HG03432 (cell line): ENCODE measurements around the gene CD14.
"Not testable (repeated sequence)": the region's sequence is repeated elsewhere in the genome, so short reads cannot be mapped to it uniquely, and the experiment has no call there.

ENCODE experiments used
- ATAC-seq: cut with Tn5 transposase; IDR thresholded peaks from one replicate; pipeline ENCODE4 v1.9.1; 2021; ENCODE audit warnings: mild to moderate bottlenecking, moderate library complexity; ENCODE audit not compliant: unreplicated experiment

CD14 gene

DNA sequence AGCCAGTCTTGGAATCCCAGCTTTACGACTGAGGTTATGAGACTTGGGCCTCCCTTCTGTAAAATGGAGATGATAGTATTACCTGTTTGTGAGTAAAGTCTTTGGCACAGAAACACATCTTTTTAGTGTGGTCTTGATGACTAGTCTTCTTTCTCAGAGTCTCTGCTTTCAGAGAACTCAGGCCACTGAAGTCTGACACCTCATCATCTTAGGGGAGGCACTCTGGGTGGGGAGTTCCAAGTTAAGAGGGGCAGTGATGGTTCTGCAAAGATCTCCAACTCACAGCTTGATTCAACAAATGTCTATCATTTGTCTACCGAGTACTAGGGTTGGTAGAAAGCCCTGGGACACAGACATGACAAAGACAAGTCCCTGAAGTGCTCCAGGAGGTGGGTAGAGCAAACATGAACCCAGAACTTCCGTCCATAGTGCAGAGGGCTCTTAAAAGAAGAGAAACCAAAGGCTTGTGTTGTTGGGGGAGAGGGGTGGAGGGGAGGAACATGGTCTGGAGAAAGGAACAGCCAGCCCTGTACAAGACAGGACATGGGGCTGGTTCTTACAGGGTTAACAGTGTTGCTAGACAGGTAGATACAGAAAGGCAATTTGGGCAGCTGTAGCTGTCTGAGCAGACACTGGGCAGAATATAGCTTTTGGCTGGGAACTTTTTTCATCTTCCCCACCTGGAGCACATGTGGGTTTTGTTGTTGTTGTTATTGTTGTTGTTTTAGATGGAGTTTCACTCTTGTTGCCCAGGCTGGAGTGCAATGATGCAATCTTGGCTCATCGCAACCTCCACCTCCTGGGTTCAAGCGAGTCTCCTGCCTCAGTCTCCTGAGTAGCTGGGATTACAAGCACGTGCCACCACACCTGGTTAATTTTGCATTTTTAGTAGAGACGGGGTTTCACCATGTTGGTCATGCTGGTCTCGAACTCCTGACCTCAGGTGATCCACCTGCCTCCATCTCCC, 2.6 kb upstream of the CD14 start:
- no peak for ATAC-seq

DNA sequence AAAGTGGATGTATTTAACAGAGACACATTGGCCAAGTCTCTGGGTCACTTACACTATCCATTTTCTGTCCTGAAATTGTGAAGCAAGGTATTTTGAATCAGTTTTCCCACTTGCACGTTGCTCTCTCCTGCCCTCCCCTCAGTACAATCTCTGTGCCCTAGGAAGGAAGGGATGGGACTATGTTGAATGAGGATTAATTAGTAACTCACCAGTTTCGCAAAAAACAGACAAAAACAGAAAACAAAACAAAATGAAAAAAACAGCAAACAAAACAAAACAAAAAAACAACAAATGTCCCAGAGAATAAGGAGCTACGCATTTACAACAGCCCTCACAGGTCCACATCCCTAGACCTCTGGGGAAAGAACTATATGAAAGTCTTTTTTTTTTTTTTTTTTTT, 1.1 kb upstream of the CD14 start:
- ATAC-seq = no peak

DNA sequence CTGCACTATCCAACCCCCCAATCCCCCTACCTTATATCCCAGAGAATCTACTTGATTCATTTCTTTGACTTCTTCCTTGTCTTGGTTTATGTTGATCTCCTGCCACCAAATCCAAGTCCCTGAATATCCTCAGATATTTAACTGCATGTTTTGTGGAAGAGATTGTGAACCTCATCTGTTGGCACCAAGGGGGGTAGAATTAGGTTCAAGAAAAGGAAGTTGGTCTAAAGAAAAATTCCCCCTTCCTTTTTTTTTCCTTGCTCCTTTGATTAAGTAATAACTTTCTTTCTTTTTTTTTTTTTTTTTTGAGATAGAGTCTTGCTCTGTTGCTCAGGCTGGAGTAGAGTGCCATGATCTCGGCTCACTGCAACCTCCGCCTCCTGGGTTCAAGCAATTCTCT, 526 bp upstream of the CD14 start:
- no peak for ATAC-seq

DNA sequence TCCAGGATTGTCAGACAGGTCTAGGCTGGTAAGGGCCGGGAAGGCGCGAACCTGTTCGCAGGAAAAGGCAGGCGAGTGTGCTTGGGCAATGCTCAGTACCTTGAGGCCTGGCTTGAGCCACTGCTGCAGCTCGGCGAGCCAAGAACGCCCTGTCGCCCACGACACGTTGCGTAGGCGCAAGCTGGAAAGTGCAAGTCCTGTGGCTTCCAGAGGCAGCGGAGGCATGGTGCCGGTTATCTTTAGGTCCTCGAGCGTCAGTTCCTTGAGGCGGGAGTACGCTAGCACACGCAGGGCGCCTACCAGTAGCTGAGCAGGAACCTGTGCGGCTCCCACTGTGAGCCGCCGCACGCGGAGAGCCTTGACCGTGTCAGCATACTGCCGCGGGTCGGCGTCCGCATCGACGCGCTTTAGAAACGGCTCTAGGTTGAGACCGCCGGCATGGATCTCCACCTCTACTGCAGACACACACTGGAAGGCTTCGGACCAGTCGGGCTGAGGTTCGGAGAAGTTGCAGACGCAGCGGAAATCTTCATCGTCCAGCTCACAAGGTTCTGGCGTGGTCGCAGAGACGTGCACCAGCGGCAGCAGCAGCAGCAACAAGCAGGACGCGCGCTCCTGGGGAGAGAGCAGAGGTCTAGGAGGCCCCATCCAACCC, 482 bp downstream of the CD14 start:
- ATAC-seq = peak; percentile 61

DNA sequence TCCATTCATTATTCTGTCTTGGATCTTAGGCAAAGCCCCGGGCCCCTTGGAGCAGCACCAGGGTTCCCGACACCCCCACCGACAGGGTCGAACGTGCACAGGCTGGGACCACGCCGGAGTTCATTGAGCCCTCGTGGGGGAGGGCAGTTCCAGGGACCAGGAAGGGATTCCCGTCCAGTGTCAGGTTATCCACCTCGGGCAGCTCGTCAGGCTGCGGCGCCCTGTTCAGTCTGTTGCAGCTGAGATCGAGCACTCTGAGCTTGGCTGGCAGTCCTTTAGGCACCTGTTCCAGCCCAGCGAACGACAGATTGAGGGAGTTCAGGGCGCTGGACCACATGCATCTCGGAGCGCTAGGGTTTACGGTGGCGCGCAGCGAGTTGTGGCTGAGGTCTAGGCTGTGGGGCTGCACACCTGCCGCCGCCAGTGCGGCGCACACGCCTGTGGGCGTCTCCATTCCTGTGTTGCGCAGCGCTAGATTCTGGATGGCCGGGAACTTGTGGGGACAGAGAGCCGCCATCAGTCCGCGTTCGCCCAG, 1.1 kb downstream of the CD14 start:
- ATAC-seq = peak; percentile 49

DNA sequence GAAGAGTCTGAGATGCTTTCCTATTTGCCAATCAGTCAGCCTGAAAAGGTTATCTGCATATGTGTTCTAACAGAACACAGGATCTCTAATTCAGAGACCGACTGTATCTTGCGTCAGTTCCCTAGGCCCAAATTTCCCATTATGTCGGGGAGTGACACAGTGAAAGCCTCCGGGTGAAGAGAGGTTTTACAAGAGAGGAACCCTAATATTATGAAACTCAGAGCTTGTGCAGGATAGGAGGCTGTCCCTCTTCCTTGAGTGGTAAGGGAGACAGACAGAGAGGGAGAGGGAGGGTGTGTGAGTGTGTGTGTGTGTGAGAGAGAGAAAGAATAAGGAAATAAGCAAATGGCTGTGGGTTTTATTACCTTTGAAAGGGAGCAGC, 1.9 kb downstream of the CD14 start:
- ATAC-seq = no peak

DNA sequence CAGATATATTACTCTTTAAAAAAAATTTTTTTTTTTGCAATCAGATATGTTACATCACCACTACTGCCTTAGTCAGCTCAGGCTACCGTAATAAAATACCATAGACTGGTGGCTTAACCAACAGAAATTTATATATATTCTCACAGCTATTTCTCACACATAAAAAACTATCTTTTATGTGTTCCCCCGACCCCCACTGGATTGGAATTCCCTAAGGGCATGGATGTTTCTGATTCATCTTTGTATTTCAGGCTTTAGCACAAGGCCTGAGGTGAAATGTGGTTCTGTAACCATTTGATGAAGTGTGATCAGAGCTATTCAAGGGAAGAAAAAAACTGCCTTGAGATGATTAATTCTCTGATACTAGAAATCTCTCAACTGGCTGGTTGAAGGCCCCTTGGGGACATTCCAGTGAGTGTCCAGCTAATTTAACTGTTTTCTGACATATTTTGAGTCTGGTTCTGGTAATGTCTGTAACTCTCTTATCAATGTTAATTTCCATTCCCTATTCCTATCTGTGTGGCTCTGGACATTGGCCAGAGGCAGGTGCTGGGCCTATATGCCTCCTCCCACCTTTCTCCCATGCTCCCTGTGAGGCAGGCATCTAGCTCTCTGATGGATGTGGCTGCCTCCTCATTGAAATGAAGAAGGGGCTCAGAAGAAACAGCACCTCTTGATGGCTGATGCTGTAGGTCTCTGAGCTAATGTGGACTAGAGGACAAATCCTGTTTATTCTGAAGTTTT, 2.5 kb downstream of the CD14 start:
- ATAC-seq = no peak

DNA sequence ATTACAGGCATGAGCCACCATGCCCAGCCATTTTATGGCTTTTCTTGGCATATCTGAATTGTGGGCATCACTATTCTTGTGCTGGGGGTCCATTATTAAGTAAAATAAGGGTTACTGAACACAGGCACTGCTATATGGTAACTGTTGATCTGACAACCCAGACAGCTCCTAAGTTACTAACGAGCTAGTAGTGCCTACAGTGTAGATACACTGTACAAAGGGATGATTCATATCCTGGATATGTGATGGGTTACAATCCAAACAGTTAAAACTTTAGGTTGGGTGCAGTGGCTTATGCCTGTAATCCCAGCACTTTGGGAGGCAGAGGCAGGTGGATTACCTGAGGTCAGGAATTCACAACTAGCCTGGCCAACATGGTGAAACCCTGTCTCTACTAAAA, 4.3 kb downstream of the CD14 start:
- ATAC-seq = no peak

DNA sequence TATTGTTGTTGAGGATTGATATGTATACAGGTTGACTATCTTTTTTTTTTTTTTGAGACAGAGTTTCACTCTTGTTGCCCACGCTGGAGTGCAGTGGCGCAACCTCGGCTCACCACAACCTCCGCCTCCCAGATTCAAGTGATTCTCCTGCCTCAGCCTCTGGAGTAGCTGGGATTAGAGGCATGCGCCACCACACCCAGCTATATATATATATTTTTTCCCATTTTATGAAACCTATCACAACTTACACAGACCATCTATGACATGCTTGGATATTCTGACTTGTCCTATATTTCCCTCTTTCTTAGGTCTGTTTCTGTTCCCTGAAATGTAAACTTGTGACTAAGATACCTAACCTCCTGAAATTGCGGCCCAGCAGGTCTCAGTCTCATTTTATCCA, 5.0 kb downstream of the CD14 start:
- no peak for ATAC-seq

DNA sequence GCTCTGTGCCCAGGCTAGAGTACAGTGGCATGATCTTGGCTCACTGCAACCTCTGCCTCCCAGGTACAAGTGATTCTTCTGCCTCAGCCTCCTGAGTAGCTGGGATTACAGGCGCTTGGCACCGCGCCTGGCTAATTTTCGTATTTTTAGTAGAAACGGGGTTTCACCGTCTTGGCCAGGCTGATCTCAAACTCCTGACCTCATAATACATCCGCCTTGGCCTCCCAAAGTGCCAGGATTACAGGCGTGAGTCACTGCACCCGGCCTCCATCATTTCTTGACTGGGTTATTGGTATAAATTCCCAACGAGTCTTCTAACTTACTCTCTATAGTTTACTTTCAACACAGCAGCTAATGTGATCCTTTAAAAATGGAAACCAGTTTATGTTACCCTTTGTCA, 8.1 kb downstream of the CD14 start:
- not testable (repeated sequence) for ATAC-seq

DNA sequence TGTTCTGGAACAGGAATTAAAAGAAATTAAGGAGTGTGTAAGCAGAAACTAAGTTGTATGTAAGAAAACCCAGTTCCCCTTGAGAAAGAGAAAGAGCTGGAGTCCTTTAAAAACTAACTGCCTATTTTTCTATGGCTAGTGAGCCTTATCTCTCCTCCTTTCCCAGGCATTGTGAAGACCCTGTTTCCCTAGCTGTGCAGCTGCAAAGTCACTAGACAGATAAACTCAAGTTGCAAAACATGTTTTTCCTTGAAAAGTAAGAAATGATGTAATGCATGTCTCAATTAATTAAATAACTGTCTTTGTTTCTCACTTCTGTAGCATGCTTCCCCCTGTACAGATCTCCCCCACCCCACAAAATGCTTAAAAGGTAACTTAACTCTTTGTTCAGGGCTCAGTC, 9.9 kb downstream of the CD14 start:
- not testable (repeated sequence) for ATAC-seq

DNA sequence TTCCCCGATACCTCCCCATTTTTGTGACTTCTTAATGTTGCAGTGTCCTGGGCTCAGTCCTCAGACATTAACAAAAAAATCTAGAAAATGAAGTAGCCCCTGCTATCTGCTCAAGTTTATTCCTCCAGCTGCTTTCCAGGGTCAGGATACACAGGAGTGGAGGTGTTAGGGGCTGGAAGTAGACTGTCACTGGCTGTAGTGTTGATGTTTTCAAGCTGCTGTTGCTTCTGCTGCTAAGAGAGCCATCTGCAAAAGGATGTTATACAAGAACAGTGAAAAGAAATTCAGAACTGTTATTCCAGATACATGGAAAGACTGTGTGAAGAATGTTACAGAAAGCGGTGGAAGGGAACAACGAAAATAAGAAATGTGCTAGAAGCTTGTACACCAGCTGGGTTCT, 10.7 kb downstream of the CD14 start:
- ATAC-seq = no peak

DNA sequence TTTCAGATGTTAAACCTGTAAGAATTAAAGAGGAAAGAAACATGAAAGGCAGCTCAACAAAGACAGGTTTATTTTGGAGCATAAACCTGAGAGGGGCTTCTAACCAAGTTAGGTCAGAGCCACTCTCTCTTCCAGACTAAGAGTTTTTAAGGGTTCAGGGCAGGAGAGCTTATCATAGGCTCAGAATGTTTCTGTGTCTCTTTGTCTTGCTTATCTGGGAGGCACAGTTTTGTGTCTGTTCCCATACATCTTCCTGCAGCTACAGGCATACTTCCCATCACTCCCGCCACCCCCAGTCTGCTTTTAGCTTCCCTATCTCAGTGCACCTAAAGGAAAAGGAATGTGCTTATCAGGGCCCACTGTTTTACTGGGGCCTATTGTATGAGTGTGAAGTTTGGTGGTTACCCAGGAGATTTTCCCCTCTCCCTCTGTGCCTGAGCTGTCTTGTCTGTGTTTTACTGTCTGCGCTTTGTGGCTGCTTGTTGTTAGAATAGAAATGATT, 21.9 kb downstream of the CD14 start:
- no peak for ATAC-seq

DNA sequence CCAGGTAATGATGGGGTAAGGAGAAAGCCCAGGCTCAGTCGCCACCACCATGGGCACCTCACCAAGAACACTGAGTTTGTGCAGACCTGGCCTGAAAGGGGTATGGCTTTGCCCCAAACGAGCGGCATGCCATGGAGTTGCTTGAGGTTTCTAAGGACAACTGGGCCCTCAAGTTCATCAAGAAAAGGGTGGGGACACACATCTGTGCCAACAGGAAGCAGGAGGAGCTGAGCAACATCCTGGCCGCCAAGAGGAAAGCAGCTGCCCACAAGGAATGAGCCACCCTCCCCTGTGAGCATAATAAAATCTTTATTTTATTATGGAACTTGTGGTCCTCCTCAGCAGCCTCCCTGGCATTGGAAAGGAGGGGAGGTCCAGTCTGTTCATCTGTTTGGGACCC, 23.8 kb downstream of the CD14 start:
- no peak for ATAC-seq

DNA sequence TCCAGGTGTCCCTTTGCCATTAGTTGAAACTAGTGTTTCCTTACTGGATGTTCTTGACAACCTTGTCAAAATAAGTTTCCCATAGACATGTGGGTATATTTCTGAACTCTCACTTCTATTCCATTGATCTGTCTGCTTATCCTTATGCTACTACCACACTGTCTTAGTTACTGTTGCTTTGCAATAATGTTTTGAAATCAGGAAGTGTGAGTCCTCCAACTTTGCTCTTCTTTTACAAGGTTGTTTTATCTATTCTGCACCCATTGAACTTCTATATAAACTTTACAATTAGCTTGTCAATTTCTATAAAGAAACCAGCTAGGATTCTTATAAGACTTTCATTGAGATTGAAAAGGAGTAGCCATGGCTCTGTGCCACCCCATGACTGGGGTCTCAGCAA, 24.3 kb downstream of the CD14 start:
- ATAC-seq = no peak

DNA sequence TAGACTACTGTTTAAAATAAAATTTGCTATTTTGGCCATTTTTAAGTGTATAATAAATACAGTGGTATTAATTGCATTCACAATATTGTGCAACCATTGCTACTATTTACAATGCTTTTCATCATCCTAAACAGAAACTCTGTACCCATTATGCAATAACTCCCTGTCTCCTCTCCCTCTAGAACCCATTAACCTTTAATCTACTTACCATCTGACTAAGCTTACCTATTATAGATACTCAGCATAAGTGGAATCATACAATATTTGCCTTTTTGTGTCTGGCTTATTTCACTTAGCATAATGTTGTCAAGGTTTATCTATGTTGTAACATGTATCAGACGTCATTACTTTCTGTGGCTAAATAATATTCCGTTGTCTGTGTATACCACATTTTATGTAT, 25.9 kb downstream of the CD14 start:
- no peak for ATAC-seq

DNA sequence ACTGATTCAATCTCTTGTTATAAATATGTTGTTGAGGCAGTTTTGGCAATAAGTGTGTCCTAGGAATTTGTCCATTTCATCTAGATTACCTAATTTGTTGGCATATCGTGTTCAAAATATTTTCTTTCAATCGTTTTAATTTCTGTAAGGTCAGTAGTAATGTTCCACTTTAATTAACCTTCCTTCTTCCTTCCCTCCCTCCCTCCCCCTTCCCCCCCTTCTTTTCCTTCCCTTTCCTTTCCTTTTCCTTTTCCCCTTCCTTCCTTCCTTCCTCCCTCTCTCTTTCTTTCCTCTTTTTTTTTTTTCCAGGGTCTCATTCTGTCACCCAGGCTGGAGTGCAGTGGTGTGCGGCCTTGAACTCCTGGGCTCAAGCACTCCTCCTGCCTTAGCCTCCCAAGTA, 27.1 kb downstream of the CD14 start:
- no peak for ATAC-seq

DNA sequence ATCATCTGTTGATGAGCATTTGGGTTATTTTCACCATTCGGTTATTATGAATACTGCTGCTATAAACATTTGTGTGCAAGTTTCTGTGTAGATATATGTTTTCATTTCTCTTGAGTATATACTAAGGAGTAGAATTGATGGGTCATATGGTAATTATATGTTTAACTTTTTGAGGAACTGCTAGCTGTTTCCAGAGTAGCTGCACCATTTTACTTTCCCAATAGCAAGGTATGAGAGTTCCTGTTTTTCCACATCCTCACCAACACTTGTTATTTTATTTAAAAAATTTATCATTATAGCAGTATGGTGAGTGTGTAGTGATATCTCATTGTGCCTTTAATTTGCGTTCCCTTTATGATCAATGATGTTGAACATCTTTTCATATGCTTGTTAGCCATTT, 29.2 kb downstream of the CD14 start:
- no peak for ATAC-seq

DNA sequence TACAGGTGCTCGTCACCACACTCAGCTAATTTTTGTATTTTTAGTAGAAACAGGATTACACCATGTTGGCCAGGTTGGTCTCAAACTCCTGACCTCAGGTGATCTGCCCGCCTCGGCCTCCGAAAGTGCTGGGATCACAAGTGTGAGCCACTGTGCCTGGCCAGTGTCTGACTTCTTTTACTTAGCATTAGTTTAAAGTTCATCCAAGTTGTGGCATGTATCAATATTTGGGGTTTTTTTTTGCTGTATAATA, 29.6 kb downstream of the CD14 start:
- ATAC-seq = not testable (repeated sequence)

DNA sequence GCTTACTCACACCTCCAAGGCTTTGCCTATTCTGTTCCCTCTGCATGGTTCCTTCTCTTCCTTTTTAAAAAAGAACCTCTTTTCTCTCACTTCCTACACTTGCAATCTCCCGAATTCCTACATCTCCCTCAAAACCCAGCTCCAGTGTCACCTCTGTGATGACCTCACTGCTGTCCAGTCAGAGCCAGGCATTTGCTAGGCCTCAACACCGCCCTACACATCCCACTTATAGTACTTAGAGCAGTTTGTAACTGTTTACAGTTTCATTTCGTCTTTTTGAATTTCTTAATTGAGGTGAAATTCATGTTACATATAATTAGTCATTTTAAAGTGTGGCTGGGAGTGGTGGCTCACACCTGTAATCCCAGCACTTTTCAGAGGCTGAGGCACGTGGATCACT, 30.8 kb downstream of the CD14 start:
- no peak for ATAC-seq

DNA sequence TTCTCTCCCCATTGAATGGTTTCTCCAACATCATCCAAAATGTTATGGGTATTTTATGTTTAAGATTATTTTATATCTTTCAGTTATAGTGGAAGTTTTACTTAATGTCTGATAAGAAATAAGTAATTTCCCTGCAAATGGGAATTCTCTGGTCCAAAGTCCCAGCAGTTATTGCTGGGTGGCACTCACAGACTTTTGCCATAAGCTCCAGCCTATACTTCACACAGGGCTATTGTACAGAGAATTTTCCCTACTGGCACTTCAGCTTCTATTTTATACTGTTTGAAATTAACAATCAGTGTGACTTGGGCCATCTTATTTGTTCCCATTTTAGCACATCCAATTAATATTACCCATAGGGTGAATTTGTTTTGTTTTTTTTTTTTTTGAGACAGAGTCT, 32.9 kb downstream of the CD14 start:
- ATAC-seq = no peak

DNA sequence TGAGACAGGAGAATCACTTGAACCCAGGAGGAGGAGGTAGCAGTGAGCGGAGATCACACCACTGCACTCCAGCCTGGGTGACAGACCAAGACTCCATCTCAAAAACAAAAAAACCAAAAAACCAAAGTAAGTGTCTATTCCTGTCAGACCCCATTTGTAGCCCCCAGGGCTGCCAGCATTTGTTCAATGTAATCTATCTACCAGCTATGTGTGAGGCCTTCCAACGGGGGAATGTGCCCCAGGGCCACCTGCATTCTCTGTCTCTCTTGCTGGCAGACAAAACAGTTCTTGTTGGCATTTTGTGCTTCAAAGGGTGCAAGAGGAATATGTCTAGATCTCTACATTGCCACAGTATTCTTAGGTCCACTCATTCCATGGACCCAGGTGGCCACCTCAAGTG, 34.1 kb downstream of the CD14 start:
- no peak for ATAC-seq
